Psoas muscle (tissue), 8 donors: ENCODE data around the gene BHMT2. TPM values are rescaled to one million over a fixed set of nuclear protein-coding genes. Genes with fewer than 3 reads are reported as not detected.

ENCODE experiments used
- ATAC-seq, 4 donors: fragments of 200-7000 bp; cut with Tn5 transposase; one replicate each; pipeline ENCODE4 v1.9.1; 2020; ENCODE audit warnings: moderate library complexity in 3 of 4, mild to moderate bottlenecking in 2 of 4
- DNase-seq, 2 donors: peaks; one replicate each; pipeline ENCODE4 v3.0.0-alpha.2; 2020
- H3K27ac ChIP-seq: fragments of 200-600 bp; one replicate; pipeline ENCODE4 v1.8.0; 2022
- H3K27me3 ChIP-seq, 3 donors: fragments of 200-600 bp in 1 of 3; one replicate each; pipeline versions ENCODE4 v1.6.1 to v1.8.0; 2013 to 2022; ENCODE audit warnings: low read length in 2 of 3, mild to moderate bottlenecking in 2 of 3, moderate library complexity in 1 of 3; ENCODE audit not compliant: insufficient read depth in 3 of 3
- H3K36me3 ChIP-seq, 2 donors: fragments of 200-600 bp in 1 of 2; one replicate each; pipeline versions ENCODE4 v1.6.1 to v1.8.0; 2013 to 2022; ENCODE audit warnings: low read depth in 1 of 2, mild to moderate bottlenecking in 1 of 2, moderate library complexity in 1 of 2; ENCODE audit not compliant: insufficient read depth in 1 of 2
- H3K4me1 ChIP-seq: fragments of 200-600 bp; one replicate; pipeline ENCODE4 v1.8.0; 2022
- H3K4me3 ChIP-seq: fragments of 200-600 bp; one replicate; pipeline ENCODE4 v1.8.0; 2022; ENCODE audit warnings: mild to moderate bottlenecking
- H3K9me3 ChIP-seq: fragments of 200-600 bp; one replicate; pipeline ENCODE4 v1.8.0; 2022
- CTCF ChIP-seq: fragments of 200-600 bp; IDR thresholded peaks from one replicate; pipeline ENCODE4 v1.8.0; 2022; ENCODE audit warnings: antibody characterized with exemption
- WGBS, 3 donors: extraction: QIAGEN DNeasy Blood & Tissue Kit; methylation state at CpG; one replicate each; pipeline versions ENCODE4 v1.1.6 to v1.1.7; 2013; 5-methylcytosine and 5-hydroxymethylcytosine counted together
- intact Hi-C, 2 donors: fragments of 100-400 bp; cut with DNase I; formaldehyde crosslinking; loops; one replicate each; pipeline versions ENCODE4 v1.11.0 to v1.14.2; 2022
- polyA plus RNA-seq, 3 donors: library from polyadenylated mRNA; stranded (reverse); fragments of 200-250 nt; gene quantifications; one replicate each; pipeline ENCODE4 v1.2.3, GENCODE V29; 2013
- total RNA-seq, 4 donors: library from RNA; stranded (reverse); fragmentation: NEBNext Ultra II Directional in 2 of 4; extraction: Animal tissue kit (Norgen Biotek cat#: 25700) in 2 of 4; gene quantifications; one replicate each; pipeline versions ENCODE4 v1.2.1 to v1.2.4, GENCODE V29; 2021 to 2023
- donor health status: healthy with polysubstance abuse.
- donor health status: DM: no; HTN: no; CAD: no; lungs with moderate emphysema.
- donor health status: Bipolar disorder and iron deficiency.
- donor health status: healthy.
- donor health status: DM: yes; HTN: yes; CAD: no.
- donor health status: DM: no; HTN: no; CAD: no.
- donor health status: DM: no; HTN: no; CAD: no.
- donor health status: DM: yes; HTN: yes; CAD: no.

The BHMT2 gene
- total and polyA plus RNA-seq, 7 donors = 1.9 to 20.8 (median 11.9) TPM

- no peaks in the 10 kb centered on the region for H3K4me1 ChIP-seq
- TF ChIP-seq CTCF = no peak
- H3K27ac ChIP-seq = no peak overlapping the region
- DNase-seq (no peak), ATAC-seq (no peak)
- H3K4me3 ChIP-seq = no peak overlapping the region
- intact Hi-C loops = no loop called here
- no peaks in the 10 kb centered on the region for H3K27me3 ChIP-seq
- H3K9me3 ChIP-seq = no peaks in the 10 kb centered on the region
- H3K36me3 ChIP-seq = no peaks in the 10 kb centered on the region
- 83 to 94% (median 90%) methylated on average over 1 of the region's 1 CpG for WGBS, 3 donors
Observed at GRCh38 chr5:79031485-79031867, 38.1 kb upstream of the BHMT2 start.

GRCh38 chr5:79032031-79032695 lies 37.4 kb upstream of the BHMT2 start:
- H3K27me3 ChIP-seq = no peaks in the 10 kb centered on the region
- no peaks in the 10 kb centered on the region for H3K9me3 ChIP-seq
- H3K36me3 ChIP-seq = no peaks in the 10 kb centered on the region
- H3K4me3 ChIP-seq = no peak overlapping the region
- H3K4me1 ChIP-seq = no peaks in the 10 kb centered on the region
- no peak for DNase-seq
- no peak for ATAC-seq
- H3K27ac ChIP-seq = no peak overlapping the region
- WGBS, 3 donors = 84 to 93% (median 90%) methylated on average over 10 of the region's 10 CpGs
- intact Hi-C loops = no loop called here
- TF ChIP-seq CTCF = no peak

- ATAC-seq = no peak
Observed at GRCh38 chr5:79032782-79033181, 36.8 kb upstream of the BHMT2 start.

GRCh38 chr5:79035237-79035636 lies 34.3 kb upstream of the BHMT2 start:
- Histone ChIP-seq H3K4me1 (no peaks in the 10 kb centered on the region), H3K27me3 (no peaks in the 10 kb centered on the region), H3K9me3 (no peaks in the 10 kb centered on the region), H3K36me3 (no peaks in the 10 kb centered on the region), H3K27ac (no peak overlapping the region), H3K4me3 (no peak overlapping the region)
- WGBS, 3 donors = 91 to 96% (median 93%) methylated on average over 3 of the region's 3 CpGs
- DNase-seq = no peak
- intact Hi-C loops = no loop called here
- no peak for TF ChIP-seq CTCF
- ATAC-seq = no peak

More at GRCh38 chr5:79032782-79033181, 36.8 kb upstream of the BHMT2 start:
- H3K4me3 ChIP-seq = no peak overlapping the region
- no peaks in the 10 kb centered on the region for H3K4me1 ChIP-seq
- no peak overlapping the region for H3K27ac ChIP-seq
- TF ChIP-seq CTCF = no peak
- WGBS, 3 donors = 88 to 90% (median 88%) methylated on average over 5 of the region's 5 CpGs
- no peak for DNase-seq
- H3K27me3 ChIP-seq = no peaks in the 10 kb centered on the region
- H3K36me3 ChIP-seq = no peaks in the 10 kb centered on the region
- no peaks in the 10 kb centered on the region for H3K9me3 ChIP-seq
- intact Hi-C loops = no loop called here

GRCh38 chr5:79036769-79037168 lies 32.8 kb upstream of the BHMT2 start:
- no peak overlapping the region for H3K4me3 ChIP-seq
- TF ChIP-seq CTCF = no peak
- ATAC-seq (no peak), DNase-seq (no peak)
- WGBS, 3 donors = 91 to 96% (median 96%) methylated on average over 2 of the region's 2 CpGs
- no peak overlapping the region for H3K27ac ChIP-seq
- no peaks in the 10 kb centered on the region for H3K4me1 ChIP-seq
- H3K9me3 ChIP-seq = no peaks in the 10 kb centered on the region
- intact Hi-C loops = no loop called here
- no peaks in the 10 kb centered on the region for H3K27me3 ChIP-seq
- H3K36me3 ChIP-seq = no peaks in the 10 kb centered on the region
